ENCODE measurements around the gene DGCR8.
A peak's percentile ranks its signal among the peaks of the same experiment; 100 is the strongest.

DGCR8 gene

DNA sequence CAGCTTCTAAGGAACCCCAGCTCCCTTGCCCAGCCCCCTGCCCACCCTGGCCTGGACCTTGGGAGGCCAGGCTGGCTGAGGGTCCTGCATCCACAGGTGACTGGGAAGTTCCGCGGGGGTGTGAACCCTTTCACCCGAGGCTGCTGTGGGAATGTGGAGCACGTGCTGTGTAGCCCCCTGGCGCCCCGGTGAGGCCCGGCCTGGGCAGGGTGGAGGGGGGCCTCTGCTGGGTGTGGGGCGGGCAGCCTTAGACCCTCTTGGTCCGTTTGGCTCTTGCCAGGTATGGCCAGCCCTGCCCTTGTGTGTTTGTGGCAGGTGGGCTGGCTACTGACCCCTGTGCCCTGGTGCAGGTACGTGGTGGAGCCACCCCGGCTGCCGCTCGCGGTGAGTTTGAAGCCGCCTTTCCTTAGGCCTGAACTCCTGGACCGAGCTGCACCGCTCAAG lies 60.5 kb downstream of the DGCR8 start:
- DNase-seq: no peak

DNA sequence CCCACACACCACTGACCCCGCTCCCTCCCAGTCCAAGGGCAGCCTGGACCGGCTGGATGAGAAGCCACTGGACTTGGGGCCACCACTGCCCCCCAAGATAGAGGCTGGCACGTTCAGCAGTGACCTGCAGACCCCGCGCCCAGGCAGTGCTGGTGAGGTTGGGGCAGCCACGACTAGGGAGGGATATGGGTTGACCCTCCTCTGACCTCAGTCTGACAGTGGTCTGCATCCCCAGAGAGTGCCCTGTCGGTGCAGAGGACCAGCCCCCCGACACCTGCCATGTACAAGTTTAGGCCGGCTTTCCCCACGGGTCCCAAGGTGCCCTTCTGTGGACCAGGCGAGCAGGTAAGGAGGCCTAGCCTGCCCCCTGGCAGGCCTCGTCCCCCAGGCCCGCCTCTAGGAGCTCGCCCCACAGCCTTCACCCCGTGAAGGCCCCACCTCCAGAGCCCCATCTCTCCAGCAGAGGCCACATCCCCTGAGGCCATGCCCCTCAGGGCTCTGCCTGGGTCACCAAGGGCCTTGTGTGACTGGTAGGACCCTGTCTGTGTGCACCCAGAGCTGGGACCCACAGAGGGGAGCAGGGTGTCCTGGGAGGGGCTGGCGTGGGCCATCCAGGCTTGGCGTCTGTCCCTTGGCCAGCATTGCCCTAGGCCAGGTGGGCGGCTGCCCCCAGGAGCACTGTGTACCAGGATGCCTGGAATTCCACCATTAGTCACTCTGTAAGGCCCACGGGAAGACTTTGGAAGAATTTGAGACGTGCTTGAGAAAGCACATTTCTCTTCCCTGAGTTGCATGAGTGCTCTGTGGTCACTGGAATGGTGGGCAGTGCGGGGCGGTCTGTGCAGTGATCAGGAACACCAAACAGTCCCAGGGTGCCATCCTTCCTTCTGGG lies 61.4 kb downstream of the DGCR8 start:
- no peak for DNase-seq

DNA sequence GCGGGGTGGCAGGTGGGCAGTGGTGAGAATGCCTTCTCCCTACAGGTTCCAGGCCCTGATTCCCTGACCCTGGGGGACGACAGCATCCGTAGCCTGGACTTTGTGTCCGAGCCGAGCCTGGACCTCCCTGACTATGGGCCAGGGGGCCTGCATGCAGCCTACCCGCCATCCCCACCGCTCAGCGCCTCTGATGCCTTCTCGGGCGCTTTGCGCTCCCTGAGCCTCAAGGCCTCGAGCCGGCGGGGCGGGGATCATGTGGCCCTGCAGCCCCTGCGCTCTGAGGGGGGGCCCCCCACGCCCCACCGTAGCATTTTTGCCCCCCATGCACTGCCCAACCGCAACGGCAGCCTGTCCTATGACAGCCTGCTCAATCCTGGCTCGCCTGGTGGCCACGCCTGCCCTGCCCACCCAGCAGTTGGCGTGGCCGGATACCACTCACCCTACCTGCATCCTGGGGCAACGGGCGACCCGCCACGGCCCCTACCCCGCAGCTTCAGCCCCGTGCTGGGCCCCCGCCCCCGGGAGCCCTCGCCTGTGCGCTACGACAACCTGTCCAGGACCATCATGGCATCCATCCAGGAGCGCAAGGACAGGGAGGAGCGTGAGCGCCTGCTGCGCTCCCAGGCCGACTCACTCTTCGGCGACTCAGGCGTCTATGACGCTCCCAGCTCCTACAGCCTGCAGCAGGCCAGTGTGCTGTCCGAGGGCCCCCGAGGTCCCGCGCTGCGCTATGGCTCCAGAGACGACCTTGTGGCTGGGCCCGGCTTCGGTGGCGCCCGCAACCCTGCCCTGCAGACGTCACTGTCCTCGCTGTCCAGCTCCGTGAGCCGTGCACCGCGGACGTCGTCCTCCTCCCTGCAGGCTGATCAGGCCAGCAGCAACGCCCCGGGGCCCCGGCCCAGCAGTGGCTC lies 62.9 kb downstream of the DGCR8 start:
- DNase-seq: no peak

- DNase-seq: no peak
Measured at GRCh38 chr22:20143883-20144665, 64.0 kb downstream of the DGCR8 start.

GRCh38 chr22:20145206-20145831 lies 65.3 kb downstream of the DGCR8 start:
- DNase-seq: no peak

DNA sequence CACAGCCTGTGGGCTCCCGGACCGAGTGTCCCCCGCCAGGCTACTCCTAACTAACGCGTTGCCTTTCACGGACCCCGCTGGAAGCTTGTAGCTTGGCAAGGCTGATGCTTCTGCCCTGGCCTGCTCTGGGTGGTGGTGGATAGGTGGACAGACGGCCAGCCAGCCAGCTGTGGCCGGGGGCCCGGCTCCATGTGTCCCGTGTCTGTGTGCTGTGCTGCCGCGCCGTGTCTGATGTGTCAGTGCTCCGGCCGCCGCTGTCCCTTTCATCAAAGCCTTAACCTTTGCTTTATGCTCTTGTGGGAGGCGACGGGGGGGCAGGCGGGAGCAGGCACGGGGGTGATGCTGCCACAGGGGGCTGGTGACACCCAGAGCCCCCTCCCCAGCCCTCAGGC lies 65.8 kb downstream of the DGCR8 start:
- DNase-seq: no peak

GRCh38 chr22:20146777-20147176 lies 66.7 kb downstream of the DGCR8 start:
- DNase-seq: no peak

GRCh38 chr22:20147237-20147988 lies 67.4 kb downstream of the DGCR8 start:
- DNase-seq: no peak

- DNase-seq: no peak
Measured at GRCh38 chr22:20148414-20148813, 68.4 kb downstream of the DGCR8 start.

- no peak for DNase-seq
Measured at GRCh38 chr22:20149257-20150250, 69.5 kb downstream of the DGCR8 start.

DNA sequence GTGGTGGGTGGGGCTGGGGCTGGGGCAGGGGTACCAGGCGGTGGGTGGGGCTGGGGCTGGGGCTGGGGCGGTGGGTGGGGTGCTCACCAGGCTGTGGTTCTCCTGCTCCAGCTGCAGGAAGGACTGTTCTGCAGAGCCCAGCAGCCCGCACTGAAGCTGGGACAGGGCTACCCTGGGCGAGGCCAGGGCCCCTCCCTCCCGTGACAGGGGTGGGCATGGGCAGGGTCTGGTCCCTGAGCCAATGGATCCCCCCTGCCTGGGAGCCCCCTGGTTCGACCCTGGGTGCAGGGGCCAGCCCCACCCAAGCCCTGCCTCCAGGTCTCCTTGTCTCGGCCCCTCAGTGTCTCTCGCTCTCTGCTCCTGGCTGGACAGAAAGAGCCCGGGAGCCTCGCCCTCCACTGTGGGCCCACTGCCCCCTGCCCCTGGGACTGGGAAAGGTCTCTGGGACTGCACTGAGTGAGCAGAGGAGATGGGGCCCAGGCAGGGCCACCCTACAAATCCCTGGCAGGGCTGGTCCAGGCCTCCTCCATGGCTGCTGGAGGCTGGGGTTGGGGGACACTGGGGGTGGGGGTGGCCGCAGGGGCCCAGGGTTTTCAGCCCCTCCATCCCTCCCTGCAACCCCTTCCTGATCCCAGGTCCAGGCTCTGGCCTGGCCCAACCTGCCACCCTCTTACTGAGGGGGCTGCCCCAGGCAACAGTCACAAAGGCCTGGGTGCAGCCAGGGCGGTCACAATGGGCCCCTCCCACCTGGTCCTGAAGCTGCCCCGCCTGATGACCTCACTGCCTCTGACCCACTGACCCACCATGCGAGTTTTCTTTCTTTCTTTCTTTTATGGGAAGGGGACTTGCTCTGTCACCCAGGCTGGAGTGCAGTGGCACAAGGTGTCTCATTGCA lies 70.6 kb downstream of the DGCR8 start, which contains the start of gene CCDC188:
Gene CCDC188, minus strand, starts transcription at position 675 of the 895 bp plus-strand sequence. Its CDS starts 69 bp downstream, at position 606.
- DNase-seq: no peak

- DNase-seq: no peak
Measured at GRCh38 chr22:20151276-20151588, 71.2 kb downstream of the DGCR8 start.

DNA sequence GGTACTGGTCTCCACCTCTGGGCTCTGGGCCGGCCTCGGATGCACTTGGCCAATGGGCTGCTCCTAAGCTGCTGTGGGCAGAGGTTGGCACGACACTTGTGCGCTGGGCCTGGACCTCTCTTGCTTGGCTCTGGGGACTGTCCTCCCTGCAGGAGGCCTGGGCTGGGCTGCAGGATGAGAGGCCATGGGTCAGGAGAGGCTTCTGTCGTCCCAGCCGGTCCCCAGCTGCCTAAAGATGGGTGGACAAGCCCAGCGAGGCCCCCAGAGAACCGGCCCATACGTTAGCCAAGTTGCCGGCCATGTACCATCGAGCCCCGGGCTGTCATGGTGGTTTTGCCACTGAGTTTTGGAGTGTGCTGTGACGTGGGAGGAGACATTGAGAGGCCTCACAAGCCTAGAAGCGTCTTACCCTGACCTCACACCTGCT lies 72.4 kb downstream of the DGCR8 start:
- DNase-seq: no peak

- no peak for DNase-seq
Measured at GRCh38 chr22:20153945-20154344, 73.9 kb downstream of the DGCR8 start.

GRCh38 chr22:20154602-20155187 lies 74.7 kb downstream of the DGCR8 start:
- no peak for DNase-seq

GRCh38 chr22:20155330-20156041 lies 75.4 kb downstream of the DGCR8 start:
- DNase-seq: peak; percentile 24

DNA sequence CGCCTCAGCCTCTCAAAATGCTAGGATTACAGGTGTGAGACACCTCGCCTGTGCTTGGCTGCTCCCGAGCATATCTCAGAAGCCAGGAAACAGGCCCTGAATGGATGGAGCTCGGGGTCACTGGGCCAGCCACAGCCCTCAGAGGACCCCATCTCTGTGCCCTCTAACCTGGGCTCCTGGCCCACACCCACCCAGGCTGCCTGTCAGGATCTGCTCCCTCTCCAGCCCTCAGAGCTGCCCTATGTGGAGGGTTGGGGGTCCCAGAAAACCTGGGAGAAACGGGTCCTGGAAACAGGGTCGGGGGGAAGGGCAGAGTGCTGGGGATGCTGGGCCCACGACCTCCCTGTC lies 76.0 kb downstream of the DGCR8 start:
- DNase-seq: no peak
